A549 (cell line): ENCODE results near the gene PRR7. TPM values are rescaled to one million over a fixed set of nuclear protein-coding genes. Genes with fewer than 3 reads are reported as not detected.

Experiments used
- ATAC-seq, 2 experiments: fragments of 200-7000 bp in 1 of 2; fragments of >200 bp in 1 of 2; cut with Nextera tagmentation in 1 of 2; cut with Tn5 transposase in 1 of 2; 3 replicates each; pipeline versions ENCODE4 v1.8.0 to v1.9.1; 2018 to 2020; ENCODE audit warnings: mild to moderate bottlenecking in 1 of 2, moderate library complexity in 1 of 2
- CTCF ChIA-PET: fragments of 300-600 bp; sonication (Branson Sonifier 250); formaldehyde crosslinking; extraction: SDS; loops from one replicate; lab custom pipeline; 2021; ENCODE audit warnings: antibody characterized with exemption, inconsistent platforms; lab: Yijun Ruan, JAX
- POLR2A ChIA-PET: fragments of 350-600 bp; formaldehyde crosslinking; extraction: SDS; loops from one replicate; lab custom pipeline; 2021; ENCODE audit warnings: antibody characterized with exemption, inconsistent platforms; lab: Yijun Ruan, JAX
- DNase-seq, 2 experiments: peaks; one replicate each; pipeline versions ENCODE4 v3.0.0 to v3.0.0-alpha.2; 2011 to 2016; ENCODE audit warnings: low read depth in 1 of 2, low spot score in 1 of 2
- FAIRE-seq: peaks from 2 replicates; lab custom pipeline; 2011; peaks lifted over from hg19 to GRCh38; lab: Jason Lieb, UNC
- H3K27ac ChIP-seq, 2 experiments: fragments of >200 bp; sonication (Bioruptor Twin); formaldehyde crosslinking; 3 replicates each; pipeline ENCODE4 v1.5.1; 2016 to 2017
- H3K4me1 ChIP-seq: fragments of >200 bp; sonication (Bioruptor Twin); formaldehyde crosslinking; 3 replicates; pipeline ENCODE4 v1.6.1; 2016
- H3K4me2 ChIP-seq: fragments of >200 bp; sonication (Bioruptor Twin); formaldehyde crosslinking; 3 replicates; pipeline ENCODE4 v1.6.1; 2016
- H3K4me3 ChIP-seq: fragments of >200 bp; sonication (Bioruptor Twin); formaldehyde crosslinking; 3 replicates; pipeline ENCODE4 v1.5.1; 2016
- H3K9me3 ChIP-seq: fragments of >200 bp; sonication (Bioruptor Twin); formaldehyde crosslinking; 3 replicates; pipeline ENCODE4 v1.6.1; 2016
- BHLHE40 ChIP-seq: IDR thresholded peaks from 2 replicates; pipeline ENCODE4 v1.6.1; 2012; ENCODE audit warnings: low read depth, low read length, inconsistent platforms
- CBX8 ChIP-seq: fragments of 200-600 bp; sonication (generic); IDR thresholded peaks from 2 replicates; pipeline ENCODE4 v1.6.1; 2016
- CHD4 ChIP-seq: fragments of 200-600 bp; sonication (generic); IDR thresholded peaks from 2 replicates; pipeline ENCODE4 v1.6.1; 2016; ENCODE audit warnings: antibody characterized with exemption, mild to moderate bottlenecking, borderline replicate concordance
- HOXB5 ChIP-seq: fragments of 250-450 bp; sonication (Bioruptor Pico); IDR thresholded peaks from 2 replicates; pipeline ENCODE4 v1.5.0; 2020; ENCODE audit warnings: mild to moderate bottlenecking, moderate library complexity
- JUN ChIP-seq, 2 experiments: fragments of >200 bp; sonication (Bioruptor Twin); formaldehyde crosslinking; IDR thresholded peaks; 2 replicates in 1 of 2; 3 replicates in 1 of 2; pipeline ENCODE4 v1.6.1; 2016 to 2017
- MYC ChIP-seq: IDR thresholded peaks from 2 replicates; pipeline ENCODE4 v1.6.1; 2012; ENCODE audit warnings: mild to moderate bottlenecking, inconsistent platforms, low read length, improper control_type of control experiment, borderline replicate concordance
- NPAS2 ChIP-seq: fragments of 250-450 bp; sonication (Bioruptor Pico); IDR thresholded peaks from 2 replicates; pipeline ENCODE4 v1.8.0; 2022; ENCODE audit warnings: mild to moderate bottlenecking, moderate library complexity, borderline replicate concordance
- NR3C1 ChIP-seq: fragments of >200 bp; sonication (Bioruptor Twin); formaldehyde crosslinking; IDR thresholded peaks from 3 replicates; pipeline ENCODE4 v1.6.1; 2017
- POLR2A ChIP-seq: IDR thresholded peaks from 2 replicates; pipeline ENCODE4 v1.6.1; 2012; ENCODE audit warnings: mild to moderate bottlenecking, low read length
- POLR2AphosphoS2 ChIP-seq: conservative IDR thresholded peaks from 2 replicates; pipeline ENCODE4 v1.6.1; 2012; ENCODE audit warnings: low read length, improper control_type of control experiment, inconsistent platforms
- WGBS: methylation state at CpG from one replicate; pipeline ENCODE4 v1.1.6; 2017; ENCODE audit errors: missing lambda C conversion rate; 5-methylcytosine and 5-hydroxymethylcytosine counted together
- polyA plus RNA-seq, 4 experiments: library from polyadenylated mRNA; depleted of rRNA in 3 of 4; stranded (reverse); fragments of >200 nt; fragmentation: RNase III in 1 of 4; extraction: RNeasy Plus Mini Kit Qiagen cat#74134 plus additional on column Dnase treatment in 1 of 4; gene quantifications; 2 replicates in 3 of 4; 3 replicates in 1 of 4; pipeline ENCODE4 v1.2.3, GENCODE V29; 2011 to 2017
- TF ChIP-seq, protein P1 (sequence below): fragments of 250-450 bp; sonication (Bioruptor Pico); IDR thresholded peaks from 2 replicates; pipeline ENCODE4 v1.5.0; 2020; ENCODE audit warnings: low read depth, mild to moderate bottlenecking, moderate library complexity
- TF ChIP-seq, protein P2 (sequence below): fragments of >200 bp; sonication (Bioruptor Twin); formaldehyde crosslinking; IDR thresholded peaks from 3 replicates; pipeline ENCODE4 v1.5.1; 2016
- TF ChIP-seq, protein P3 (sequence below): IDR thresholded peaks from 2 replicates; pipeline ENCODE4 v1.6.1; 2012

PRR7 gene
- polyA plus RNA-seq, 2 of the 4 experiments (the other 2 are of a cell fraction), result 2.2 to 11.0 TPM

DNA sequence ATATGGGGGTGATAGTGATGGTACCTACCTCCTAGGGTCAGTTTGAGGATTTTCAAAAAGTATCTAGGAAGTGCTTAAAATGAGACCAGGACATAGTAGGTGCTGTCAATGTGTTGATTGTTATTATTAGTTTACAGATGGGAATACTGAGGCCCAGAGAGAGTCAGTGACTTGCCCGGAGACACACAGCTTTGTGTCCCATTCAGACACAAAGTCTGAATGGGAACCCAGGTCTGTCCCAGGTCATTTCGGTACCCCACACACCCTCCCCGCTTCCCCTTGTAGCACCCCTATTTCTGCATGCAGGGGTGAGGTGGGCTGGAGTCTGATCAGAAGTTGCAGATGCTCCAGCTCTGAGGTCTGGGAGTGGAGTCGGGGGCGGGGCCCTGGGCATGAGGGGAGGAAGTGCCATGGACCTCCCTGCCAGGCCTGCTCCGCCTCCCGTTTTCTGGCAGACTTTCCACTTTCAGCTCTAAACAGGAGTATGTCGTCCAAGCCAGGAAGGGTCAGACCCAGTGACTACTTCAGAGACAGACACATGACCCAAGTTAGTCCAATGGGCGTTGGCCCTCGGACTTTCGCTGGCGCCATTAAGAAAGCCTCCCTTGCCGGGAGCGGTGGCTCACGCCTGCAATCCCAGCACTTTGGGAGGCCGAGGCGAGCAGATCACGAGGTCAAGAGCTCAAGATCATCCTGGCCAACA, 30.1 kb downstream of the PRR7 start:
- ATAC-seq (no peak), FAIRE-seq (no peak), DNase-seq (no peak)
- 96% methylated on average over 18 of the region's 18 CpGs for WGBS
- ChIA-PET CTCF (interaction anchor here (1.4 to 19.7 kb wide), 7 partner anchors 8 to 82 kb away, joined by 3 to 241 read pairs (median 7); no protein-coding TSS in a partner anchor), POLR2A (interaction anchor here (0.9 kb wide), 1 partner anchor 21 kb away, joined by 4 read pairs; the partner anchor contains the start of gene PDLIM7)
- H3K4me1 ChIP-seq, result peaks cover 32% of the 10 kb centered on the region
- H3K4me3 ChIP-seq, result no peak overlapping the region
- no peak for TF ChIP-seq POLR2A
- TF ChIP-seq MYC, result no peak
- no peak for TF ChIP-seq NR3C1
- TF ChIP-seq CHD4, result no peak
- TF ChIP-seq BHLHE40, result no peak
- TF ChIP-seq, protein P1, sequence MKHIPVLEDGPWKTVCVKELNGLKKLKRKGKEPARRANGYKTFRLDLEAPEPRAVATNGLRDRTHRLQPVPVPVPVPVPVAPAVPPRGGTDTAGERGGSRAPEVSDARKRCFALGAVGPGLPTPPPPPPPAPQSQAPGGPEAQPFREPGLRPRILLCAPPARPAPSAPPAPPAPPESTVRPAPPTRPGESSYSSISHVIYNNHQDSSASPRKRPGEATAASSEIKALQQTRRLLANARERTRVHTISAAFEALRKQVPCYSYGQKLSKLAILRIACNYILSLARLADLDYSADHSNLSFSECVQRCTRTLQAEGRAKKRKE (CRISPR knock-in tag), result no peak
- TF ChIP-seq, protein P2, sequence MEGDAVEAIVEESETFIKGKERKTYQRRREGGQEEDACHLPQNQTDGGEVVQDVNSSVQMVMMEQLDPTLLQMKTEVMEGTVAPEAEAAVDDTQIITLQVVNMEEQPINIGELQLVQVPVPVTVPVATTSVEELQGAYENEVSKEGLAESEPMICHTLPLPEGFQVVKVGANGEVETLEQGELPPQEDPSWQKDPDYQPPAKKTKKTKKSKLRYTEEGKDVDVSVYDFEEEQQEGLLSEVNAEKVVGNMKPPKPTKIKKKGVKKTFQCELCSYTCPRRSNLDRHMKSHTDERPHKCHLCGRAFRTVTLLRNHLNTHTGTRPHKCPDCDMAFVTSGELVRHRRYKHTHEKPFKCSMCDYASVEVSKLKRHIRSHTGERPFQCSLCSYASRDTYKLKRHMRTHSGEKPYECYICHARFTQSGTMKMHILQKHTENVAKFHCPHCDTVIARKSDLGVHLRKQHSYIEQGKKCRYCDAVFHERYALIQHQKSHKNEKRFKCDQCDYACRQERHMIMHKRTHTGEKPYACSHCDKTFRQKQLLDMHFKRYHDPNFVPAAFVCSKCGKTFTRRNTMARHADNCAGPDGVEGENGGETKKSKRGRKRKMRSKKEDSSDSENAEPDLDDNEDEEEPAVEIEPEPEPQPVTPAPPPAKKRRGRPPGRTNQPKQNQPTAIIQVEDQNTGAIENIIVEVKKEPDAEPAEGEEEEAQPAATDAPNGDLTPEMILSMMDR, result no peak
- TF ChIP-seq NPAS2 (CRISPR knock-in tag), result no peak
- TF ChIP-seq, protein P3, sequence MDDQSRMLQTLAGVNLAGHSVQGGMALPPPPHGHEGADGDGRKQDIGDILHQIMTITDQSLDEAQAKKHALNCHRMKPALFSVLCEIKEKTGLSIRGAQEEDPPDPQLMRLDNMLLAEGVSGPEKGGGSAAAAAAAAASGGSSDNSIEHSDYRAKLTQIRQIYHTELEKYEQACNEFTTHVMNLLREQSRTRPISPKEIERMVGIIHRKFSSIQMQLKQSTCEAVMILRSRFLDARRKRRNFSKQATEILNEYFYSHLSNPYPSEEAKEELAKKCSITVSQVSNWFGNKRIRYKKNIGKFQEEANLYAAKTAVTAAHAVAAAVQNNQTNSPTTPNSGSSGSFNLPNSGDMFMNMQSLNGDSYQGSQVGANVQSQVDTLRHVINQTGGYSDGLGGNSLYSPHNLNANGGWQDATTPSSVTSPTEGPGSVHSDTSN, result no peak
- H3K4me2 ChIP-seq, result no peak overlapping the region
- H3K27ac ChIP-seq, result no peak overlapping the region
- no peaks in the 10 kb centered on the region for H3K9me3 ChIP-seq

GRCh38 chr5:177477701-177478477, 31.3 kb downstream of the PRR7 start:
- ATAC-seq (peak in 1 of 2 experiments; percentile 2; a peak in 2 of 6 replicates), FAIRE-seq (no peak), DNase-seq (no peak)
- no peak overlapping the region for H3K4me2 ChIP-seq
- H3K4me3 ChIP-seq, result no peak overlapping the region
- ChIA-PET CTCF (interaction anchor here (1.2 to 19.7 kb wide), 8 partner anchors 9 to 87 kb away, joined by 3 to 241 read pairs (median 7); partner anchors contain the start of gene PDLIM7), POLR2A (interaction anchor here (0.6 to 1.2 kb wide), 2 partner anchors 17 to 19 kb away, joined by 3 to 4 read pairs; partner anchors contain the start of gene PDLIM7)
- H3K9me3 ChIP-seq, result no peaks in the 10 kb centered on the region
- H3K27ac ChIP-seq, result peak overlapping the region in 1 of 2 experiments; percentile 31; a peak in 2 of 6 replicates
- TF ChIP-seq CBX8, result no peak
- peak; percentile 62; the same call in 1 of the 2 replicates for TF ChIP-seq POLR2AphosphoS2
- WGBS, result 87% methylated on average over 13 of the region's 13 CpGs
- H3K4me1 ChIP-seq, result peaks cover 25% of the 10 kb centered on the region; the same call in 2 of the 3 replicates

- DNase-seq (no peak), ATAC-seq (no peak; a peak in 1 of 6 replicates), FAIRE-seq (no peak)
- H3K4me3 ChIP-seq, result no peak overlapping the region
- peak overlapping the region; percentile 22 to 69; a peak in 4 of 6 replicates for H3K27ac ChIP-seq
- WGBS, result 81% methylated on average over 18 of the region's 18 CpGs
- no peak overlapping the region for H3K4me2 ChIP-seq
- ChIA-PET CTCF (interaction anchor here (0.6 to 19.7 kb wide), 8 partner anchors 10 to 817 kb away, joined by 3 to 241 read pairs (median 7); partner anchors contain the start of gene PDLIM7), POLR2A (interaction anchor here (0.6 to 1.2 kb wide), 2 partner anchors 16 to 18 kb away, joined by 3 to 4 read pairs; partner anchors contain the start of gene PDLIM7)
- peaks cover 22% of the 10 kb centered on the region; the same call in 2 of the 3 replicates for H3K4me1 ChIP-seq
- TF ChIP-seq JUN (IDR thresholded peaks at IDR 0.05) (0 out of 5 replicates have a peak, but pooled peaks of 1 of the 2 experiments have one; percentile 18), HOXB5 (CRISPR knock-in tag) (no peak)
- no peaks in the 10 kb centered on the region for H3K9me3 ChIP-seq
These were observed 32.4 kb downstream of the PRR7 start for GRCh38 chr5:177478711-177479646.
